ENCODE results near the gene TXNDC5.

- TF ChIP-seq, protein P1, sequence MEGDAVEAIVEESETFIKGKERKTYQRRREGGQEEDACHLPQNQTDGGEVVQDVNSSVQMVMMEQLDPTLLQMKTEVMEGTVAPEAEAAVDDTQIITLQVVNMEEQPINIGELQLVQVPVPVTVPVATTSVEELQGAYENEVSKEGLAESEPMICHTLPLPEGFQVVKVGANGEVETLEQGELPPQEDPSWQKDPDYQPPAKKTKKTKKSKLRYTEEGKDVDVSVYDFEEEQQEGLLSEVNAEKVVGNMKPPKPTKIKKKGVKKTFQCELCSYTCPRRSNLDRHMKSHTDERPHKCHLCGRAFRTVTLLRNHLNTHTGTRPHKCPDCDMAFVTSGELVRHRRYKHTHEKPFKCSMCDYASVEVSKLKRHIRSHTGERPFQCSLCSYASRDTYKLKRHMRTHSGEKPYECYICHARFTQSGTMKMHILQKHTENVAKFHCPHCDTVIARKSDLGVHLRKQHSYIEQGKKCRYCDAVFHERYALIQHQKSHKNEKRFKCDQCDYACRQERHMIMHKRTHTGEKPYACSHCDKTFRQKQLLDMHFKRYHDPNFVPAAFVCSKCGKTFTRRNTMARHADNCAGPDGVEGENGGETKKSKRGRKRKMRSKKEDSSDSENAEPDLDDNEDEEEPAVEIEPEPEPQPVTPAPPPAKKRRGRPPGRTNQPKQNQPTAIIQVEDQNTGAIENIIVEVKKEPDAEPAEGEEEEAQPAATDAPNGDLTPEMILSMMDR (conservative IDR thresholded peaks at IDR 0.05) = no peak
- no peak for TF ChIP-seq ZFX (IDR thresholded peaks at IDR 0.05)
Measured at GRCh38 chr6:7959453-7959852, 48.9 kb upstream of the TXNDC5 start.

All from C4-2B (cell line).